Measurements from ENCODE around the gene HNRNPF. TPM values are rescaled to one million over a fixed set of nuclear protein-coding genes. Genes with fewer than 3 reads are reported as not detected.
A peak's percentile ranks its signal among the peaks of the same experiment; 100 is the strongest.
"Not testable (repeated sequence)": the region's sequence is repeated elsewhere in the genome, so short reads cannot be mapped to it uniquely, and the experiment has no call there.

Gene HNRNPF
- total RNA-seq = 100 to 1,000 TPM; 130 to 221 TPM
- polyA plus RNA-seq = 100 to 1,000 TPM in 1 of 2 donors, 10 to 100 TPM in 1; 79.1 to 237 TPM
- long read RNA-seq, donor 1, transcript HNRNPF-202 (4 exons, 2,670 nt) = minor isoform, 6 of 121 reads
- long read RNA-seq, donor 1, transcript HNRNPF-204 (3 exons, 2,755 nt) = major isoform, 43 of 121 reads
- long read RNA-seq, donor 1, transcript HNRNPF-203 (4 exons, 2,617 nt) = minor isoform, 12 of 121 reads
- long read RNA-seq, donor 1, transcript HNRNPF-207 (4 exons, 2,676 nt) = minor isoform, 18 of 121 reads
- long read RNA-seq, donor 1, partial matches to known transcripts = 0 of 121 reads
- long read RNA-seq, donor 1, other reads (novel, unspliced or antisense) = 38 of 121 reads
- long read RNA-seq, donor 2, transcript HNRNPF-204 (3 exons, 2,755 nt) = major isoform, 8 of 39 reads
- long read RNA-seq, donor 2, transcript HNRNPF-203 (4 exons, 2,617 nt) = minor isoform, 5 of 39 reads
- long read RNA-seq, donor 2, partial matches to known transcripts = 0 of 39 reads
- long read RNA-seq, donor 2, other reads (novel, unspliced or antisense) = 22 of 39 reads
- long read RNA-seq, donor 3, transcript HNRNPF-204 (3 exons, 2,755 nt) = minor isoform, 8 of 58 reads
- long read RNA-seq, donor 3, transcript HNRNPF-201 (4 exons, 2,186 nt) = minor isoform, 7 of 58 reads
- long read RNA-seq, donor 3, transcript HNRNPF-207 (4 exons, 2,676 nt) = minor isoform, 6 of 58 reads
- long read RNA-seq, donor 3, transcript HNRNPF-203 (4 exons, 2,617 nt) = major isoform, 10 of 58 reads
- long read RNA-seq, donor 3, partial matches to known transcripts = 5 of 58 reads
- long read RNA-seq, donor 3, other reads (novel, unspliced or antisense) = 18 of 58 reads
- long read RNA-seq, donor 4, transcript HNRNPF-204 (3 exons, 2,755 nt) = major isoform, 10 of 33 reads
- long read RNA-seq, donor 4, partial matches to known transcripts = 0 of 33 reads
- long read RNA-seq, donor 4, other reads (novel, unspliced or antisense) = 15 of 33 reads
- long read RNA-seq, donor 5, transcript HNRNPF-204 (3 exons, 2,755 nt) = major isoform, 39 of 149 reads
- long read RNA-seq, donor 5, transcript HNRNPF-201 (4 exons, 2,186 nt) = minor isoform, 11 of 149 reads
- long read RNA-seq, donor 5, transcript HNRNPF-207 (4 exons, 2,676 nt) = minor isoform, 22 of 149 reads
- long read RNA-seq, donor 5, transcript HNRNPF-203 (4 exons, 2,617 nt) = minor isoform, 11 of 149 reads
- long read RNA-seq, donor 5, partial matches to known transcripts = 0 of 149 reads
- long read RNA-seq, donor 5, other reads (novel, unspliced or antisense) = 61 of 149 reads

GRCh38 chr10:43408710-43409384 lies at the start of gene HNRNPF:
Gene HNRNPF (minus strand): TSS chr10:43409186. CDS start chr10:43387884, 21,302 bp downstream.
- Histone ChIP-seq H3K36me3 (ENCODE audit: control insufficient read depth in 4 of 4, insufficient read depth in 4 of 4, low read length in 4 of 4) (peaks cover 0 to 2% (median 0%) of the 10 kb centered on the region in 4 donors), H3K27me3 (ENCODE audit: control insufficient read depth in 3 of 3, insufficient read depth in 3 of 3, low read length in 2 of 3) (no peaks in the 10 kb centered on the region), H3K9me3 (ENCODE audit: control insufficient read depth in 4 of 4, insufficient read depth in 3 of 4, low read length in 3 of 4) (no peaks in the 10 kb centered on the region), H3K4me1 (ENCODE audit: control insufficient read depth in 5 of 5, insufficient read depth in 5 of 5, low read length in 5 of 5) (peaks cover 4 to 21% (median 7%) of the 10 kb centered on the region in 5 donors), H3K9ac (ENCODE audit: insufficient read depth in 1 of 2, low read length in 2 of 2) (peak within 1 kb of the TSS; percentile 93 to 95), H3K4me3 (peak within 1 kb of the TSS; percentile 94), H3K27ac (ENCODE audit: low read depth in 1 of 2, low read length in 1 of 2) (peak within 1 kb of the TSS; percentile 94 to 99)
- TF ChIP-seq CTCF (IDR thresholded peaks at IDR 0.05; ENCODE audit: control extremely low read depth, extremely low read depth) = no peak
- DNase-seq (peak; percentile 97 to 98 (median 98)), ATAC-seq (ENCODE audit: insufficient read depth, low FRiP score) (peak; percentile 90)
- 0 to 1% methylated on average over 62 to 68 of the region's 68 CpGs for WGBS, 2 donors

GRCh38 chr10:43458227-43458626 lies 49.2 kb upstream of the HNRNPF start:
- no peak for TF ChIP-seq CTCF (IDR thresholded peaks at IDR 0.05; ENCODE audit: control extremely low read depth, extremely low read depth)
- Histone ChIP-seq H3K27me3 (ENCODE audit: control insufficient read depth in 3 of 3, insufficient read depth in 3 of 3, low read length in 2 of 3) (no peaks in the 10 kb centered on the region), H3K36me3 (ENCODE audit: control insufficient read depth in 4 of 4, insufficient read depth in 4 of 4, low read length in 4 of 4) (no peaks in the 10 kb centered on the region), H3K27ac (ENCODE audit: low read depth in 1 of 2, low read length in 1 of 2) (no peak overlapping the region), H3K4me3 (no peak overlapping the region), H3K9me3 (ENCODE audit: control insufficient read depth in 4 of 4, insufficient read depth in 3 of 4, low read length in 3 of 4) (no peaks in the 10 kb centered on the region), H3K9ac (ENCODE audit: insufficient read depth in 1 of 2, low read length in 2 of 2) (no peak overlapping the region), H3K4me1 (ENCODE audit: control insufficient read depth in 5 of 5, insufficient read depth in 5 of 5, low read length in 5 of 5) (peaks cover 0 to 10% (median 7%) of the 10 kb centered on the region in 5 donors)
- WGBS, 2 donors = 88 to 91% methylated on average over 3 of the region's 3 CpGs
- no peak for ATAC-seq (ENCODE audit: insufficient read depth, low FRiP score)
- DNase-seq = no peak

GRCh38 chr10:43456561-43456960 lies 47.6 kb upstream of the HNRNPF start:
- H3K27ac ChIP-seq (ENCODE audit: low read depth in 1 of 2, low read length in 1 of 2) = peak overlapping the region in 1 of 2 donors; percentile 98
- not testable (repeated sequence) for H3K27me3 ChIP-seq (ENCODE audit: control insufficient read depth in 3 of 3, insufficient read depth in 3 of 3, low read length in 2 of 3); H3K4me1 ChIP-seq (ENCODE audit: control insufficient read depth in 5 of 5, insufficient read depth in 5 of 5, low read length in 5 of 5); H3K9me3 ChIP-seq (ENCODE audit: control insufficient read depth in 4 of 4, insufficient read depth in 3 of 4, low read length in 3 of 4); H3K4me3 ChIP-seq; ATAC-seq (ENCODE audit: insufficient read depth, low FRiP score); DNase-seq; H3K36me3 ChIP-seq (ENCODE audit: control insufficient read depth in 4 of 4, insufficient read depth in 4 of 4, low read length in 4 of 4)
- 97 to 99% methylated on average over 15 of the region's 15 CpGs for WGBS, 2 donors
- H3K9ac ChIP-seq (ENCODE audit: insufficient read depth in 1 of 2, low read length in 2 of 2) = peak overlapping the region in 1 of 2 donors; percentile 81

- not testable (repeated sequence) for H3K9me3 ChIP-seq (ENCODE audit: control insufficient read depth in 4 of 4, insufficient read depth in 3 of 4, low read length in 3 of 4); H3K4me1 ChIP-seq (ENCODE audit: control insufficient read depth in 5 of 5, insufficient read depth in 5 of 5, low read length in 5 of 5); H3K4me3 ChIP-seq; H3K27me3 ChIP-seq (ENCODE audit: control insufficient read depth in 3 of 3, insufficient read depth in 3 of 3, low read length in 2 of 3); DNase-seq; ATAC-seq (ENCODE audit: insufficient read depth, low FRiP score); H3K9ac ChIP-seq (ENCODE audit: insufficient read depth in 1 of 2, low read length in 2 of 2); H3K36me3 ChIP-seq (ENCODE audit: control insufficient read depth in 4 of 4, insufficient read depth in 4 of 4, low read length in 4 of 4)
- H3K27ac ChIP-seq (ENCODE audit: low read depth in 1 of 2, low read length in 1 of 2) = peak overlapping the region in 1 of 2 donors; percentile 36
- WGBS, 2 donors = 82 to 91% methylated on average over 9 of the region's 9 CpGs
Measured at GRCh38 chr10:43454025-43454424, 45.0 kb upstream of the HNRNPF start.

Measured in lung (tissue), 16 donors.